Thymus (tissue), 11 donors: ENCODE data around the gene CEP192. TPM values are rescaled to one million over a fixed set of nuclear protein-coding genes. Genes with fewer than 3 reads are reported as not detected.
A peak's percentile ranks its signal among the peaks of the same experiment; 100 is the strongest.

Experiments
- DNase-seq, 9 donors: peaks; one replicate each; pipeline ENCODE4 v3.0.0-alpha.2; 2013; ENCODE audit warnings: low spot score in 9 of 9, low read depth in 6 of 9, missing footprints in 1 of 9
- H3K27ac ChIP-seq, 2 donors: one replicate each; pipeline ENCODE4 v1.5.1; 2013; ENCODE audit warnings: control low read depth in 1 of 2, low read depth in 1 of 2, low read length in 1 of 2, mild to moderate bottlenecking in 1 of 2, moderate library complexity in 1 of 2
- H3K27me3 ChIP-seq, 2 donors: one replicate each; pipeline ENCODE4 v1.5.1; 2013; ENCODE audit warnings: low read length in 1 of 2; ENCODE audit not compliant: control insufficient read depth in 2 of 2, insufficient read depth in 1 of 2
- H3K36me3 ChIP-seq, 2 donors: one replicate each; pipeline ENCODE4 v1.5.1; 2013; ENCODE audit warnings: low read length in 1 of 2, mild to moderate bottlenecking in 1 of 2, moderate library complexity in 1 of 2; ENCODE audit not compliant: control insufficient read depth in 2 of 2, insufficient read depth in 2 of 2
- H3K4me1 ChIP-seq, 2 donors: one replicate each; pipeline ENCODE4 v1.5.1; 2013; ENCODE audit warnings: low read length in 2 of 2; ENCODE audit not compliant: control insufficient read depth in 2 of 2, insufficient read depth in 2 of 2
- H3K4me3 ChIP-seq, 2 donors: one replicate each; pipeline ENCODE4 v1.5.1; 2013; ENCODE audit warnings: low read length in 2 of 2, control low read depth in 1 of 2, mild to moderate bottlenecking in 1 of 2
- H3K9me3 ChIP-seq, 2 donors: one replicate each; pipeline ENCODE4 v1.5.1; 2013; ENCODE audit warnings: low read length in 1 of 2, mild to moderate bottlenecking in 1 of 2; ENCODE audit not compliant: control insufficient read depth in 2 of 2, insufficient read depth in 1 of 2
- WGBS: extraction: QIAGEN DNeasy Blood & Tissue Kit; methylation state at CpG from one replicate; pipeline ENCODE4 v1.1.7; 2013; 5-methylcytosine and 5-hydroxymethylcytosine counted together
- polyA plus RNA-seq: library from polyadenylated mRNA; stranded (reverse); fragments of 200-250 nt; gene quantifications from one replicate; pipeline ENCODE4 v1.2.3, GENCODE V29; 2013
- total RNA-seq: library from RNA; stranded (reverse); fragments of 120-200 nt; gene quantifications from one replicate; pipeline ENCODE4 v1.2.4, GENCODE V29; 2013
- donor health status: healthy.

CEP192 gene
- total and polyA plus RNA-seq, 2 donors = 38.9 to 43.5 TPM

GRCh38 chr18:13112982-13113381 is 121.8 kb downstream of the CEP192 start:
- Histone ChIP-seq H3K36me3 (peaks cover 37 to 58% of the 10 kb centered on the region in 2 donors), H3K4me1 (no peaks in the 10 kb centered on the region), H3K27me3 (no peaks in the 10 kb centered on the region), H3K27ac (no peak overlapping the region), H3K4me3 (no peak overlapping the region), H3K9me3 (no peaks in the 10 kb centered on the region)
- peak in 3 of 9 donors; percentile 4 to 46 (median 18) for DNase-seq
- 90% methylated on average over 8 of the region's 8 CpGs for WGBS

GRCh38 chr18:13120255-13120654 is 129.1 kb downstream of the CEP192 start:
- 97% methylated on average over 3 of the region's 3 CpGs for WGBS
- no peaks in the 10 kb centered on the region for H3K27me3 ChIP-seq
- peaks cover 47 to 62% of the 10 kb centered on the region in 2 donors for H3K36me3 ChIP-seq
- DNase-seq = no peak
- H3K4me1 ChIP-seq = no peaks in the 10 kb centered on the region
- H3K27ac ChIP-seq = no peak overlapping the region
- no peaks in the 10 kb centered on the region for H3K9me3 ChIP-seq
- H3K4me3 ChIP-seq = no peak overlapping the region

- no peaks in the 10 kb centered on the region for H3K4me1 ChIP-seq
- no peak overlapping the region for H3K4me3 ChIP-seq
- H3K9me3 ChIP-seq = no peaks in the 10 kb centered on the region
- H3K27me3 ChIP-seq = no peaks in the 10 kb centered on the region
- no peak for DNase-seq
- no peak overlapping the region for H3K27ac ChIP-seq
- peaks cover 39 to 55% of the 10 kb centered on the region in 2 donors for H3K36me3 ChIP-seq
- 97% methylated on average over 4 of the region's 4 CpGs for WGBS
Measured at GRCh38 chr18:13120983-13121441, 129.8 kb downstream of the CEP192 start.

GRCh38 chr18:13124411-13124810 is 133.2 kb downstream of the CEP192 start:
- peaks cover 0 to 2% of the 10 kb centered on the region in 2 donors for H3K4me1 ChIP-seq
- H3K27me3 ChIP-seq = no peaks in the 10 kb centered on the region
- no peak overlapping the region for H3K4me3 ChIP-seq
- WGBS = 96% methylated on average over 8 of the region's 8 CpGs
- DNase-seq = no peak
- H3K27ac ChIP-seq = no peak overlapping the region
- no peaks in the 10 kb centered on the region for H3K9me3 ChIP-seq
- H3K36me3 ChIP-seq = peaks cover 29 to 39% of the 10 kb centered on the region in 2 donors

- Histone ChIP-seq H3K9me3 (no peaks in the 10 kb centered on the region), H3K36me3 (peaks cover 29 to 33% of the 10 kb centered on the region in 2 donors), H3K4me1 (peaks cover 0 to 5% of the 10 kb centered on the region in 2 donors), H3K27me3 (no peaks in the 10 kb centered on the region), H3K4me3 (no peak overlapping the region), H3K27ac (no peak overlapping the region)
- DNase-seq = no peak
- 32% methylated on average over 5 of the region's 5 CpGs for WGBS
Measured at GRCh38 chr18:13125191-13125590, 134.0 kb downstream of the CEP192 start.

- WGBS = 97% methylated on average over 17 of the region's 17 CpGs
- no peak for DNase-seq
- H3K9me3 ChIP-seq = no peaks in the 10 kb centered on the region
- H3K36me3 ChIP-seq = peaks cover 22 to 26% of the 10 kb centered on the region in 2 donors
- H3K27me3 ChIP-seq = no peaks in the 10 kb centered on the region
- no peak overlapping the region for H3K27ac ChIP-seq
- H3K4me3 ChIP-seq = no peak overlapping the region
- peaks cover 0 to 5% of the 10 kb centered on the region in 2 donors for H3K4me1 ChIP-seq
Measured at GRCh38 chr18:13126966-13127598, 135.9 kb downstream of the CEP192 start.

GRCh38 chr18:13131283-13131682 is 140.1 kb downstream of the CEP192 start:
- H3K27me3 ChIP-seq = peaks cover 0 to 6% of the 10 kb centered on the region in 2 donors
- no peak overlapping the region for H3K4me3 ChIP-seq
- WGBS = 92% methylated on average over 6 of the region's 6 CpGs

GRCh38 chr18:13134551-13135401 is 143.6 kb downstream of the CEP192 start:
- H3K4me1 ChIP-seq = peaks cover 2 to 32% of the 10 kb centered on the region in 2 donors
- 98% methylated on average over 52 of the region's 52 CpGs for WGBS
- peaks cover 0 to 16% of the 10 kb centered on the region in 2 donors for H3K27me3 ChIP-seq
- no peak overlapping the region for H3K27ac ChIP-seq
- H3K9me3 ChIP-seq = peaks cover 0 to 9% of the 10 kb centered on the region in 2 donors
- no peak for DNase-seq
- peaks cover 0 to 12% of the 10 kb centered on the region in 2 donors for H3K36me3 ChIP-seq
- H3K4me3 ChIP-seq = no peak overlapping the region

More at GRCh38 chr18:13131283-13131682, 140.1 kb downstream of the CEP192 start:
- H3K9me3 ChIP-seq = peaks cover 0 to 9% of the 10 kb centered on the region in 2 donors
- H3K36me3 ChIP-seq = peaks cover 13 to 15% of the 10 kb centered on the region in 2 donors
- no peak overlapping the region for H3K27ac ChIP-seq
- no peak for DNase-seq
- peaks cover 0 to 10% of the 10 kb centered on the region in 2 donors for H3K4me1 ChIP-seq
